Adrenal gland (tissue), 5 donors: Measurements from ENCODE around the gene NAT10.

Source experiments
- CTCF ChIP-seq, 6 experiments: fragments of 450-650 bp in 4 of 6; fragments of 200-600 bp in 2 of 6; sonication (generic) in 1 of 6; IDR thresholded peaks; 1 replicate in 5 of 6; 2 replicates in 1 of 6; pipeline versions ENCODE4 v1.5.1 to v1.8.0; 2016 to 2021; ENCODE audit warnings: antibody characterized with exemption in 6 of 6, mild to moderate bottlenecking in 2 of 6, moderate library complexity in 1 of 6
- POLR2A ChIP-seq, 2 donors: fragments of 450-650 bp; IDR thresholded peaks; one replicate each; pipeline ENCODE4 v1.6.1; 2017; ENCODE audit warnings: antibody characterized with exemption in 2 of 2, mild to moderate bottlenecking in 2 of 2, moderate library complexity in 1 of 2
- donor health status: DM: no; HTN: no; CAD: no.

GRCh38 chr11:34146411-34146810 lies 41.0 kb downstream of the NAT10 start:
- TF ChIP-seq POLR2A (IDR thresholded peaks at IDR 0.05) (no peak), CTCF (IDR thresholded peaks at IDR 0.05) (no peak)
